ENCODE data around the gene FAM227B.
"Not testable (repeated sequence)": the region's sequence is repeated elsewhere in the genome, so short reads cannot be mapped to it uniquely, and the experiment has no call there.

The FAM227B gene

GRCh38 chr15:49436751-49437150 is 183.9 kb downstream of the FAM227B start:
- DNase-seq, result no peak

GRCh38 chr15:49435174-49435573 is 185.4 kb downstream of the FAM227B start:
- no peak for DNase-seq

- DNase-seq, result no peak
These were observed 190.6 kb downstream of the FAM227B start for GRCh38 chr15:49430046-49430445.

GRCh38 chr15:49428409-49429095 is 192.1 kb downstream of the FAM227B start:
- DNase-seq, result no peak

- DNase-seq, result no peak
These were observed 193.2 kb downstream of the FAM227B start for GRCh38 chr15:49427372-49427771.

- no peak for DNase-seq
These were observed 195.7 kb downstream of the FAM227B start for GRCh38 chr15:49424954-49425353.

- no peak for DNase-seq
These were observed 196.6 kb downstream of the FAM227B start for GRCh38 chr15:49423901-49424550.

GRCh38 chr15:49423021-49423420 is 197.6 kb downstream of the FAM227B start, which contains the start of gene FGF7:
FGF7 (plus strand) TSS chr15:49423242; CDS start chr15:49424298, 1,056 bp downstream.
- DNase-seq, result no peak

GRCh38 chr15:49421991-49422390 is 198.6 kb downstream of the FAM227B start:
- DNase-seq, result peak; percentile 26

- no peak for DNase-seq
These were observed 201.8 kb downstream of the FAM227B start for GRCh38 chr15:49418811-49419210.

GRCh38 chr15:49415638-49416037 is 205.0 kb downstream of the FAM227B start:
- no peak for DNase-seq

- no peak for DNase-seq
These were observed 205.5 kb downstream of the FAM227B start for GRCh38 chr15:49415149-49415548.

GRCh38 chr15:49412797-49413196 is 207.8 kb downstream of the FAM227B start:
- no peak for DNase-seq

GRCh38 chr15:49410641-49411040 is 210.0 kb downstream of the FAM227B start:
- no peak for DNase-seq

- no peak for DNase-seq
These were observed 214.1 kb downstream of the FAM227B start for GRCh38 chr15:49406352-49407118.

GRCh38 chr15:49402515-49403296 is 217.9 kb downstream of the FAM227B start:
- DNase-seq, result not testable (repeated sequence)

- no peak for DNase-seq
These were observed 233.1 kb downstream of the FAM227B start for GRCh38 chr15:49387471-49387870.

- no peak for DNase-seq
These were observed 237.4 kb downstream of the FAM227B start for GRCh38 chr15:49383266-49383665.

GRCh38 chr15:49382394-49382793 is 238.2 kb downstream of the FAM227B start:
- no peak for DNase-seq

GRCh38 chr15:49380912-49381311 is 239.7 kb downstream of the FAM227B start:
- peak; percentile 12 for DNase-seq

- no peak for DNase-seq
These were observed 240.6 kb downstream of the FAM227B start for GRCh38 chr15:49379996-49380395.

- DNase-seq, result no peak
These were observed 248.3 kb downstream of the FAM227B start for GRCh38 chr15:49372366-49372765.

- no peak for DNase-seq
These were observed 249.8 kb downstream of the FAM227B start for GRCh38 chr15:49370782-49371181.

All from NCI-H2171 treated with DMSO at 0.1 percent for 48 hours (cell line).